Measurements from ENCODE around the gene CYSRT1.

CYSRT1 gene

GRCh38 chr9:137213160-137214060 lies 11.6 kb upstream of the CYSRT1 start:
- no peak for DNase-seq

GRCh38 chr9:137214620-137215019 lies 10.4 kb upstream of the CYSRT1 start:
- no peak for DNase-seq

- no peak for DNase-seq
These were observed 9.6 kb upstream of the CYSRT1 start for GRCh38 chr9:137215196-137215986.

- DNase-seq: no peak
These were observed 8.6 kb upstream of the CYSRT1 start for GRCh38 chr9:137216188-137216965.

GRCh38 chr9:137217276-137218211 lies 7.4 kb upstream of the CYSRT1 start:
- DNase-seq: no peak

- DNase-seq: no peak
These were observed 6.7 kb upstream of the CYSRT1 start for GRCh38 chr9:137218212-137218753.

- DNase-seq: no peak
These were observed 6.2 kb upstream of the CYSRT1 start for GRCh38 chr9:137218754-137219271.

GRCh38 chr9:137219757-137220316 lies 5.1 kb upstream of the CYSRT1 start:
- no peak for DNase-seq

- DNase-seq: no peak
These were observed 4.5 kb upstream of the CYSRT1 start for GRCh38 chr9:137220317-137221094.

- DNase-seq: no peak
These were observed 3.9 kb upstream of the CYSRT1 start for GRCh38 chr9:137221095-137221505.

GRCh38 chr9:137221506-137222111 lies 3.4 kb upstream of the CYSRT1 start:
- DNase-seq: no peak

- DNase-seq: no peak
These were observed 2.5 kb upstream of the CYSRT1 start, which contains the start of gene RNF208 for GRCh38 chr9:137222190-137223077. Gene RNF208, minus strand, starts transcription at chr9:137222240. Its CDS starts 1,028 bp downstream, at chr9:137221212.

- DNase-seq: peak; percentile 84
These were observed 1.6 kb upstream of the CYSRT1 start for GRCh38 chr9:137223078-137223970.

GRCh38 chr9:137225699-137226331 lies 841 bp downstream of the CYSRT1 start:
- DNase-seq: no peak

GRCh38 chr9:137226338-137227053 lies 1.5 kb downstream of the CYSRT1 start:
- DNase-seq: no peak

All from NCI-H1694 treated with DMSO at 0.1 percent for 48 hours (cell line).